Adrenal gland (tissue), 5 donors: ENCODE data around the gene DSCAML1.

Source experiments
- POLR2A ChIP-seq, 2 donors: fragments of 450-650 bp; IDR thresholded peaks; one replicate each; pipeline ENCODE4 v1.6.1; 2017; ENCODE audit warnings: antibody characterized with exemption in 2 of 2, mild to moderate bottlenecking in 2 of 2, moderate library complexity in 1 of 2
- TF ChIP-seq, protein P1 (sequence below), 6 experiments: fragments of 450-650 bp in 4 of 6; fragments of 200-600 bp in 2 of 6; sonication (generic) in 1 of 6; IDR thresholded peaks; 1 replicate in 5 of 6; 2 replicates in 1 of 6; pipeline versions ENCODE4 v1.5.1 to v1.8.0; 2016 to 2021; ENCODE audit warnings: antibody characterized with exemption in 6 of 6, mild to moderate bottlenecking in 2 of 6, moderate library complexity in 1 of 6
- donor health status: DM: no; HTN: no; CAD: no.

DNA sequence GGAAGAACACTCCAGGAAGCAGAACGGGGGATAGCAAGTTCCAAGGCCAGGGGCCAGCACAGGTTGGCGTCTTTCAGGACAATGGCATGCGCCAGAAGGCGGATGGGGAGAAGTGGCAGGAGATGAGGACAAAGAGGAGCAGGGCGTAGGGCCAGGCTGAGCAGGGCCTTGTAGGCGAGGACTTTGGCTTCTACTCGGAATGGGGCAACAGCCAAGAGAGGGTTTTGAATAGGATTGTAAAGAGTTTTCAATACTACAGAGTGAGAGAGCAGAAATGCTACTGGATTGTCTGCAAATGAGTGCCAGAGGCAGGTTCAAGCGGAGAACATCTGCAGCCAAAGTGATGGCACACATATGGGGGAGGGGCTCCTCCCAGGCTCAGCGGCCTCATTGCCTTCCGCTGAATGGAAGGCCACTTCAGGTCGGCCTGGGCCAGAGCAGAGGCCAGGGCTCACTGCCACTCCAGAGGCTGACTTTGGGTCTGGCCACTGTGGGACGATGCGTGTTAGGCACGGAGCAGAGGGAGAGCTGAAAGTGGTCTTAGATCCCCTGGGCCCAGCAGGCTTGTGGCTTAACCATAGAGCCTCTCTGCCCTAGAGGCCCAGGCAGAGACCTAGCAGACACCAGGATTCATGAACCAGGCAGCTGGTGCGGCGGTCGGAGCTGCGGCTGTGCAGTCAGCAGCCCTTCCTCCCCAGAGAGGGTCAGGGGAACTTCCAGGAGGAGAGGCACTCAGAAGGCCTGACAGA lies 118.2 kb downstream of the DSCAML1 start:
- TF ChIP-seq, protein P1, sequence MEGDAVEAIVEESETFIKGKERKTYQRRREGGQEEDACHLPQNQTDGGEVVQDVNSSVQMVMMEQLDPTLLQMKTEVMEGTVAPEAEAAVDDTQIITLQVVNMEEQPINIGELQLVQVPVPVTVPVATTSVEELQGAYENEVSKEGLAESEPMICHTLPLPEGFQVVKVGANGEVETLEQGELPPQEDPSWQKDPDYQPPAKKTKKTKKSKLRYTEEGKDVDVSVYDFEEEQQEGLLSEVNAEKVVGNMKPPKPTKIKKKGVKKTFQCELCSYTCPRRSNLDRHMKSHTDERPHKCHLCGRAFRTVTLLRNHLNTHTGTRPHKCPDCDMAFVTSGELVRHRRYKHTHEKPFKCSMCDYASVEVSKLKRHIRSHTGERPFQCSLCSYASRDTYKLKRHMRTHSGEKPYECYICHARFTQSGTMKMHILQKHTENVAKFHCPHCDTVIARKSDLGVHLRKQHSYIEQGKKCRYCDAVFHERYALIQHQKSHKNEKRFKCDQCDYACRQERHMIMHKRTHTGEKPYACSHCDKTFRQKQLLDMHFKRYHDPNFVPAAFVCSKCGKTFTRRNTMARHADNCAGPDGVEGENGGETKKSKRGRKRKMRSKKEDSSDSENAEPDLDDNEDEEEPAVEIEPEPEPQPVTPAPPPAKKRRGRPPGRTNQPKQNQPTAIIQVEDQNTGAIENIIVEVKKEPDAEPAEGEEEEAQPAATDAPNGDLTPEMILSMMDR (IDR thresholded peaks at IDR 0.05) = no peak
- TF ChIP-seq POLR2A (IDR thresholded peaks at IDR 0.05) = no peak
